Measurements from ENCODE around the gene SLC4A8.

- TF ChIP-seq POLR2A (IDR thresholded peaks at IDR 0.05) (no peak), CTCF (IDR thresholded peaks at IDR 0.05) (no peak)
Observed at GRCh38 chr12:51388846-51389245, 35.8 kb upstream of the SLC4A8 start.

Measured in adrenal gland (tissue), 5 donors.